Body of pancreas (tissue), 4 donors: ENCODE results near the gene COPA.

Source experiments
- POLR2A ChIP-seq, 3 donors: fragments of 450-650 bp; IDR thresholded peaks; one replicate each; pipeline ENCODE4 v1.6.1; 2016; ENCODE audit warnings: antibody characterized with exemption in 3 of 3, mild to moderate bottlenecking in 2 of 3
- TF ChIP-seq, protein P1 (sequence below), 7 experiments: fragments of 450-650 bp in 4 of 7; fragments of 200-600 bp in 3 of 7; sonication (generic) in 3 of 7; IDR thresholded peaks; one replicate each; pipeline ENCODE4 v1.5.1; 2016 to 2019; ENCODE audit warnings: antibody characterized with exemption in 7 of 7

DNA sequence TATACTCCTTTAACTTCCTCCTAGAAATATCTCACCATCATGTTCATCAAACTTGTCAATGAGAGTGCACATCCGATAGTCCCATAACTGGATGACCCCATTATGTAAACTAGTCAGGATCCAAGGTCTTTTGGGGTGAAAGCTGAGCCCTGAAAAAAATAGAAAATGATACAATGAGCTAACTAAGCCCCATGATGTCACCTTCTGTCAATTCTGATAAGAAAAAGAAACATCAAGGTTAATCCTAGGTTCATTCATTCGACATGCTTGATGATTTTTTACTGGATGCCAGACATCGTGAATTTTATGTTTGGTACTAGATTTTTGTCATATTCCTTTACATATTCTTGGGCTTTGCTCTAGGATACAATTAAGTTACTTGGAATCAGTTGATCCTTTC, 2.9 kb downstream of the COPA start:
- TF ChIP-seq, protein P1, sequence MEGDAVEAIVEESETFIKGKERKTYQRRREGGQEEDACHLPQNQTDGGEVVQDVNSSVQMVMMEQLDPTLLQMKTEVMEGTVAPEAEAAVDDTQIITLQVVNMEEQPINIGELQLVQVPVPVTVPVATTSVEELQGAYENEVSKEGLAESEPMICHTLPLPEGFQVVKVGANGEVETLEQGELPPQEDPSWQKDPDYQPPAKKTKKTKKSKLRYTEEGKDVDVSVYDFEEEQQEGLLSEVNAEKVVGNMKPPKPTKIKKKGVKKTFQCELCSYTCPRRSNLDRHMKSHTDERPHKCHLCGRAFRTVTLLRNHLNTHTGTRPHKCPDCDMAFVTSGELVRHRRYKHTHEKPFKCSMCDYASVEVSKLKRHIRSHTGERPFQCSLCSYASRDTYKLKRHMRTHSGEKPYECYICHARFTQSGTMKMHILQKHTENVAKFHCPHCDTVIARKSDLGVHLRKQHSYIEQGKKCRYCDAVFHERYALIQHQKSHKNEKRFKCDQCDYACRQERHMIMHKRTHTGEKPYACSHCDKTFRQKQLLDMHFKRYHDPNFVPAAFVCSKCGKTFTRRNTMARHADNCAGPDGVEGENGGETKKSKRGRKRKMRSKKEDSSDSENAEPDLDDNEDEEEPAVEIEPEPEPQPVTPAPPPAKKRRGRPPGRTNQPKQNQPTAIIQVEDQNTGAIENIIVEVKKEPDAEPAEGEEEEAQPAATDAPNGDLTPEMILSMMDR (IDR thresholded peaks at IDR 0.05), result no peak
- TF ChIP-seq POLR2A (IDR thresholded peaks at IDR 0.05), result no peak
